GM19397 (cell line): Measurements from ENCODE around the gene TTC24.

Source experiments
- ATAC-seq: cut with Tn5 transposase; IDR thresholded peaks from one replicate; pipeline ENCODE4 v1.9.1; 2021; ENCODE audit warnings: mild to moderate bottlenecking, moderate library complexity; ENCODE audit not compliant: unreplicated experiment

The TTC24 gene

DNA sequence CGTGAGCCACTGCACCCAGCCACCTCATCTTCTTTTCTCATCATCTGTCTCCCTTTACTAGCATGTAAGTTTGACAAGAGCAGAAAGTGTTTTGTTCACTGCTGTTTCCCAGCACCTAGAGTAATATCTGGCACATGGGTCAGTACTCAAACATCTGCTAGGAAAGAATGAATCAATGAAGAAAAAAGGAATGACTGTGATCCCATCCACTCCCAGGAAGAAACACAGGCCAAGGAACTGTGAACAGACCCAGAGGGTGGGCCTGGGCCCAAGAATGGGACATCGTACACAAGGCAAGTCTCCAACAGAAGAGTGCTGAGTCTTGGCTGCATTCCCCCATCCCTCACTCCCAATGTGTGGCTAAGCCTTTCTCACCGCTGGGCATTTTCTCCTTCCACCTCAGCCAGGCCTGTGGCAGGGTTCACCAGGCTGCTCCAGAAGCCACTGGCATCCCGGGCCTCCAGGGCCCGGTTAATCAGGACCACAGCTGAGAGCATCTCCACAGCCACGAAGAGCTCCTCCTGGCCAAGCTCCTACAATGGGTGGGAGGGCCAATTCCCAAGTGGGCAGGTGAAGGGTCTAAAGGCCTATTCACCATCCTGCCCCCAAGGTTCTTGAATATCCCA, 25.6 kb upstream of the TTC24 start:
- ATAC-seq, result no peak

GRCh38 chr1:156554971-156555370, 24.6 kb upstream of the TTC24 start:
- ATAC-seq, result no peak

DNA sequence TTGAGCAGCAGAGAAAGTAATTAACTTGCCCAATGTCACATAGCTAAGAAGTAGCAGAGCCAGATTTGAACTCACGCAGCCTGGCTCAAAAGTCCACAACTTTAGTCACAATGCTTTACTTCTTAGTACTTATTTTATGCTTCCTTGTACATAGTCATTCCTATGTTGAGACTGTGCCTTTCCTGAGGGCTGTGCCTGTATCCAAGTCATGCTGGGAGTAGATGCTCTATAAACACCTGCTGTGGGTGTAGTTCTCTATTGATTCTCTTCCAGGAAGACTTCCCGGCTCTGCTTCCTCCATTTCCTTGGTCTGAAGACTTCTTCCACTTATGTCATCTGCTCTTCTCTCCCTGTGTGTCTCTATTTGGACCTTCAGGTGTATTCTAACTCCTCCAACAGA, 23.8 kb upstream of the TTC24 start:
- ATAC-seq, result no peak

GRCh38 chr1:156556354-156556753, 23.2 kb upstream of the TTC24 start:
- ATAC-seq, result no peak

DNA sequence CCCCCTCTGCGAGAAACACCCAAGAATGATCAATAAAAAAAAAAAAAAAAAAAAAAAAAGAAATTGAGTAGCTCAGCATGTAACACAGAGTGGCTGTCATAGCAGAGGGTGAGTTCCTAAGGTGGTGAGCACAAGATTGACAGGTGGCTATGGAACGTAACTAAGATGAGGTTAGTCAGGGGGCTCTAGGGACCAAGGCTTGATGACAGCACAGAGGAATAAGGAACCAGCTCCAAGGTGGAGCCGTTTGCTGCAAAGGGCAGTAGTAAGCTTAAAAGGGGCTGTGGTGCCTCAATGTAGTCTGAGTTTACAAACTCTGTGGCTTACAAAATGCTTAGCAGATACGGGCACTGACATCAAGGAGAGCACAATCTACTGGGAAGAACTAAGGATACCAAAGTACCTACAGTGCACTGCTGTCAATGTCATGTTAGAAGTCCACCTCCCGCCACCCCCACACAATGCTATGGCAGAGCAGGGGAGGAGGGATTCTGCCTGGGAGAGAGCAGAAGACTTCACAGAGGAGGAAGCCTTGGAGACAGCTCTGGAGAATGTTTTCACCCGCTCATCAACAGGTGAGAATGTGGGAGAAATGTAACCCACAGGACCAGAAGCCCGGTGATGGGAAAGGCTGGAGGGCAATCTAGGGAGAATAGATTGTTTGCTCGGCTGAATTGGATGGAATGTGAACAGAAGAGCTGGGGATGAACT, 20.3 kb upstream of the TTC24 start:
- no peak for ATAC-seq

GRCh38 chr1:156559797-156560385, 19.6 kb upstream of the TTC24 start:
- ATAC-seq, result no peak

- no peak for ATAC-seq
Observed at GRCh38 chr1:156560585-156561163, 18.8 kb upstream of the TTC24 start.

GRCh38 chr1:156565519-156565918, 14.0 kb upstream of the TTC24 start:
- no peak for ATAC-seq

DNA sequence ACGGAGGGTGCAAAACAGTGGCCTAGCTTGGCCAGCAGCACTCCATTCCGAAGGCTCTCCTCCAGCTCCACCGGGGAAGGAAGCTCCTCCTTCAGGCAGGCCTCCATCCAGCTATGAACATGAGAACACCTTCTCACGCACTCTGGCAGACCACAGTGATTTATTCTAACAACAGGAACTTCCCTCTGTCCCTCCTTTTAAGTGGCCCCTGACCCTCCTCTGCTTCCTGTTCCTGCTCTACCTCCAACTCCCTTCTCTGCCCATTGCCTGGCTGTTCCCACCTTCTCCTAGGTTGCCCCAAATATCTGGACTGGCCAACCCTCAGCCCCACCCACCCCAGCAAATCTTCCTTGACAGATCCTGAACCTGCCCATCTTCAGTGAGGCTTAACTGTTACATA, 13.1 kb upstream of the TTC24 start:
- no peak for ATAC-seq

DNA sequence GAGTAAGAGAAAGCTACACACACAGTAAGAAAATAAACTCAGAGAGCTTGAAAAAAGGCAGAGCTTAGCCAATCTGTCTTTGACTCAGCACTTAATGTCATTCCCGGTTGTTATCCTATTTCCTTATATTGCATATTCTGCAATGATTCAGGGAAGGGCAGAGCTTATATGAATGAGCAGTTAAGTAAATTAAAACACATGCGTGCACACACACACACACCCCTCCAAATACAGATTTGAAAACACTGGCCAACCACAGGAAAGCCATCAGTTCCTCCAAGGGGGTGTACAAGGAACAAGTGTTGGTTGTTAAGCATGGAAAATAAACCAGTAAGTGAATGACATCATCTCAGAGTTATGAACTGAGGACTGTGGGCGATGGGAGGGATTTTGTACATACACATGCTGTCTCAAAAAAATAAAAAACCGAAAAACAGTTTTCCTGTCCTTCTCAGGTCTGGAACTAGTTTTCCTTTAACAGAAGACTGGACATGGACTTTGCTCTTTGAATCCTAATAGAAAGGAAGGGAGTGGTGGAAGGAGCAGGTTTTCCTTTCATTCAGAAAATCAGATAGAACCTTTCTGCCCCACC, 8.2 kb upstream of the TTC24 start:
- no peak for ATAC-seq

DNA sequence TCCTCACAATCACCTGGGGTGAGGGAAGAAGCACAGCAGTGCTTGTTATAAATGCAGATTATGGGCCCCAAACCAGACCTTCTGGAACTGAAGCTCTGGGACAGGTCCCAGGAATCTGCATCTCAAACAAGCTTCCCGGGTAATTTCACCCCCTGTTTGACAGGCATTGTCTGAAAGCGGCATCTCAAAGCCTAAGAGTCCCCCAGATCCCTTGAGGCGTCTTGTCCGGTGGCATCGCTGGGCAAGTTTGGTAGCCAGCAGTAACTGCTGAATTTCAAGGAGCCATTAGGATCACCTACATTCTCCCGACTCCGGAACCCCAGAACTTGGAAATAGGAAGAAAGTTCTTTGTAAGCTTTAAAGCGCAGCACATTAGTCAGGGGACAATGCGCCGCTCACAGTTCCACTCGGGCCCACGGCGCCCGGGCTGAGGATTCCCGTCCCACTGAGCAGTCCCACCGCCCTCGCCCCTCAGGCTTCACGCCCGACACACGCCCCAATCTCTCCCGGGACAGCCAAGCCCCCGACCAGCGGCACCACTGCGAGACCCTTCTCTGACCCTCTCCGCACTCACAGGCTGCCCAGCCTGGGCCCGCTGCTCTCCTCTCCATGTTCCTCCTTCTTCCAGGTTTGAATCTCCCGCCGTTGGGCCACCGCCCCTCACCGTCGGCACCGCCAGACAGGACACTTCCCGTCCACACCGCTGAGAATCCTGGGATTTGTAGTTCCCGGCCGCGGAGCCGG, 7.4 kb upstream of the TTC24 start, which contains the start of gene IQGAP3:
TSS of gene IQGAP3 (minus strand) at position 647 of the 744 bp plus-strand sequence. CDS start at position 611, 36 bp downstream.
- peak; percentile 83 for ATAC-seq

GRCh38 chr1:156572663-156573018, 6.9 kb upstream of the TTC24 start:
- ATAC-seq, result no peak

DNA sequence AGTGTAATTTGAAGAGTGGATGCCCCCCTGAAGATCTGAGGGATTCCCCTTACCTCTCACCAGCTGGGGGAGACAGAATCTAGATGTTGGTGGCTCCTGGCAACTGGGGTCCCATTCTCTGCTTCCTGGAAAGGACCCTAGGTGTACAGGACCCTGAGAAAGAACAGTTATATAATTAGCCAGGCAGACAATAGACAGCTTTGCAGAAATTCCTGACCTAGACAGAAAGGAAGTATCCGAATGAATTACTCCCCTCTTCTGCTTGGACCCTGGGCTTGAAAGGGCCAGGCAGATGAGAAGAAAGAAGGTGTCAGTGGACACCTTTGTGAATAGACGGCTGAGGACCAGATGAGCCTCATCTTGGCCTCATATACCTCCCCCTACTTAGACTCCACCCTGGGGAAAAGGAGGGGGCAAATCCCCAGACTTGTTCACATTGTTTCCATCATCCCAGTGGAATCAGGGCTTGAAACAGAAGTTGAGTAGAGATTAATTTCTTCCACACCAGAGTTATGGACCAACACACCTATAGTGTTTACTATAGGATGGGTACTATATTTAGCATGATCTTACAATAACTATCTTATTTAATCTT, 5.4 kb upstream of the TTC24 start:
- ATAC-seq, result no peak

DNA sequence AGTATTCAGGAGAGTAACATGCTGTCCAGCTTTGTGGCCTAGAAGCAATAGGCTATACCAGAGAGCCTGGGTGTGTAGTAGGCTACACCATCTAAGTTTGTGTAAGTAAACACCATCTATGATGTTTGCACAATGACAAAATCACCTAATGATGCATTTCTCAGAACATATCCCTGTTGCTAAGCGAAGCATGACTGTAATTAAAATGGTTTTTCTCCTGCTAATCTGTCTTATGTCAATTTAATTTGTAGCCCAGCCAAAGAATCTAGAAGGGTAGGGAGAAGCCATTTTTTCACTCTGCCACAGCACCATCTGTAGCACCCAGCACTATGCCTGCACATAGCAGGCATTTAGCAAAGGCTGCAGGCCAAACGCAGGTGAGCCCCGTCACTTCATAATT, 2.0 kb upstream of the TTC24 start:
- no peak for ATAC-seq

GRCh38 chr1:156578055-156578454, 1.5 kb upstream of the TTC24 start:
- ATAC-seq, result no peak

GRCh38 chr1:156581661-156582387, 2.3 kb downstream of the TTC24 start:
- ATAC-seq, result no peak

DNA sequence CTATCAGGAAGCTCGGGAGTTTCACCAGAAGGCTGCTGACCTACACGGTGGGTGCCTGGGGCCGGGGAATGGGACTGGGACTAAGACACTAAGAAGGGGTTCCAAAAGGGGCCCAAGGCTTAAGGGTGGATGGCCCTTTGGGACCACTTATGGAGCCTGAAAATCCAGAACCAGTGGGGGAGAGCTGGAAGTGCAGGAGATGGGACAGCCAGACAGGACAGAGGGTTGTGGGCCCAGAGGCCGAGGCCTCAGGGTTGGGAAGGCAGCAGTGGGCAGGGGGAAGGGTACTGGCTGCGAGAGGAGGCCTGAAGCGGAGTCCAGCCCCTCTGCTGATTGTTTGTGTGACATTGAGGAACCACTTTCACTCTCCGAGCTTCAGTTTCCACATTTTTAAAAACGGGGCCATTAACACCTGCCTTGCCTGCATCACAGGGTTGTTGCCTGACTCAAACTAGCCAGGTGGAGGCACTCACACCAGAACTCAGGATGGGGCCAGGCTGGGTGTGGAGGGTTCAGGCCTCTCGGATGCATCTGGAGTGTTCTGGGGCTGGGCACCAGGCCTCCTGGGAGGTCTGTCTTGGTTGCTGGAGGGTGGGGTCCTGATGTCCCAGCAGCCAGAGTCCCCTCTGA, 3.0 kb downstream of the TTC24 start:
- no peak for ATAC-seq

- no peak for ATAC-seq
Observed at GRCh38 chr1:156583821-156584622, 4.5 kb downstream of the TTC24 start.

- ATAC-seq, result no peak
Observed at GRCh38 chr1:156584813-156585212, 5.3 kb downstream of the TTC24 start.
